ENCODE data around the gene H1-8.

The H1-8 gene

GRCh38 chr3:129573493-129573892, 30.5 kb downstream of the H1-8 start:
- ChIA-PET POLR2A (no interaction called here), CTCF (no interaction called here)
- Histone ChIP-seq H3K4me1 (ENCODE audit: control insufficient read depth, insufficient read depth, low read length) (no peaks in the 10 kb centered on the region), H3K27ac (ENCODE audit: extremely low read depth, low read depth, low read length) (no peak overlapping the region), H3K36me3 (ENCODE audit: control insufficient read depth in 2 of 2, insufficient read depth in 1 of 2, low read length in 2 of 2) (peaks cover 0 to 19% of the 10 kb centered on the region in 2 experiments; a peak in 1 of 3 replicates), H3K9me3 (ENCODE audit: control insufficient read depth, insufficient read depth, low read depth, low read length) (no peaks in the 10 kb centered on the region), H3K4me3 (ENCODE audit: low read depth, low read length) (no peak overlapping the region)
- TF ChIP-seq PRDM4 (tag by site-specific recombination; IDR thresholded peaks at IDR 0.05): no peak
- TF ChIP-seq ZNF214 (tag by site-specific recombination; IDR thresholded peaks at IDR 0.05; ENCODE audit: borderline replicate concordance): no peak
- TF ChIP-seq ZNF10 (tag by site-specific recombination; IDR thresholded peaks at IDR 0.05): no peak
- no peak for TF ChIP-seq ZNF341 (tag by site-specific recombination; IDR thresholded peaks at IDR 0.05; ENCODE audit: low read depth)
- TF ChIP-seq ZNF18 (tag by site-specific recombination; IDR thresholded peaks at IDR 0.05): no peak
- TF ChIP-seq ZNF843 (tag by site-specific recombination; IDR thresholded peaks at IDR 0.05): no peak
- TF ChIP-seq ZFP69B (tag by site-specific recombination; IDR thresholded peaks at IDR 0.05): no peak
- no peak for TF ChIP-seq ZNF660 (tag by site-specific recombination; IDR thresholded peaks at IDR 0.05)
- no peak for TF ChIP-seq ZNF701 (tag by site-specific recombination; IDR thresholded peaks at IDR 0.05)
- TF ChIP-seq RBAK (tag by site-specific recombination; IDR thresholded peaks at IDR 0.05): no peak
- TF ChIP-seq ZNF148 (tag by site-specific recombination; IDR thresholded peaks at IDR 0.05; ENCODE audit: borderline replicate concordance): no peak
- TF ChIP-seq ZNF791 (tag by site-specific recombination; IDR thresholded peaks at IDR 0.05): no peak
- TF ChIP-seq ZNF366 (tag by site-specific recombination; conservative IDR thresholded peaks at IDR 0.05): no peak
- no peak for TF ChIP-seq ZFP41 (tag by site-specific recombination; IDR thresholded peaks at IDR 0.05; ENCODE audit: borderline replicate concordance)
- TF ChIP-seq ZNF202 (tag by site-specific recombination; IDR thresholded peaks at IDR 0.05; ENCODE audit: borderline replicate concordance): no peak
- no peak for TF ChIP-seq ZNF302 (tag by site-specific recombination; IDR thresholded peaks at IDR 0.05; ENCODE audit: low read depth)
- TF ChIP-seq EGR2 (tag by site-specific recombination; IDR thresholded peaks at IDR 0.05; ENCODE audit: low read depth): no peak
- TF ChIP-seq ZSCAN4 (tag by site-specific recombination; IDR thresholded peaks at IDR 0.05): no peak
- no peak for TF ChIP-seq KLF17 (tag by site-specific recombination; IDR thresholded peaks at IDR 0.05)
- TF ChIP-seq ZBTB48 (tag by site-specific recombination; IDR thresholded peaks at IDR 0.05): no peak
